ENCODE measurements around the gene VWA8.
"Not testable (repeated sequence)": the region's sequence is repeated elsewhere in the genome, so short reads cannot be mapped to it uniquely, and the experiment has no call there.

VWA8 gene

DNA sequence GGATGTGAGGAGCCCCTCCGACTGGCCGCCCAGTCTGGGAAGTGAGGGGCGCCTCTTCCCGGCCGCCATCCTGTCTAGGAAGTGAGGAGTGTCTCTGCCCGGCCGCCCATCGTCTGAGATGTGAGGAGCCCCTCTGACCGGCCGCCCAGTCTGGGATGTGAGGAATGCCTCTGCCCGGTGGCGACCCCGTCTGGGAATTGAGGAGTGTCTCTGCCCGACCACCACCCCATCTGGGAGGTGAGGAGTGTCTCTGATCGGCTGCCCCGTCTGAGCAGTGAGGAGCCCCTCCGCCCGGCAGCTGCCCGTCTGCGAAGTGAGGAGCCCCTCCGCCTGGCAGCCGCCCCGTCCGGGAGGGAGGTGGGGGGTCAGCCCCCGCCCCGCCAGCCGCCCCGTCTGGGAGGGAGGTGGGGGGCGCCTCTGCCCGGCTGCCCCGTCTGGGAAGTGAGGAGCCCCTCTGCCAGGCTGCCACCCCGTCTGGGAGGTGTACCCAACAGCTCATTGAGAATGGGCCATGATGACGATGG is 389.0 kb downstream of the VWA8 start:
- not testable (repeated sequence) for DNase-seq

DNA sequence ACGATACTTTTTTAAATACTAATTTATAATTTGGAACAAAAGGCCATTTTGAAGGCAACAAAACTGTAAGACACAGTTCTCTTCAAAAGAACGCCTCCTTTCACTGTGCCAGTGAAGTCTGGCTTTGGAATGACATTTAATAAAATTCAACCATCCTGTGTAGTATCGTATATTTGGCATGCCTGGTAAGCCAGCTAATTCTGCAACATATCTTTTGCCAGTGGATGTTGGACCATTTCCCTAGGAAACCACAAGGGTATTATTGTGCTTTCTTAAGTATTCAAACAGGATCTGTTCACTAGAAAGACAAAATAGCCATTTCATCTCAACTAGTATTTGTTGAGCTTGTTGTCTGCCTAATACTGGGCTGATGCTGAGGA is 391.9 kb downstream of the VWA8 start:
- no peak for DNase-seq

DNA sequence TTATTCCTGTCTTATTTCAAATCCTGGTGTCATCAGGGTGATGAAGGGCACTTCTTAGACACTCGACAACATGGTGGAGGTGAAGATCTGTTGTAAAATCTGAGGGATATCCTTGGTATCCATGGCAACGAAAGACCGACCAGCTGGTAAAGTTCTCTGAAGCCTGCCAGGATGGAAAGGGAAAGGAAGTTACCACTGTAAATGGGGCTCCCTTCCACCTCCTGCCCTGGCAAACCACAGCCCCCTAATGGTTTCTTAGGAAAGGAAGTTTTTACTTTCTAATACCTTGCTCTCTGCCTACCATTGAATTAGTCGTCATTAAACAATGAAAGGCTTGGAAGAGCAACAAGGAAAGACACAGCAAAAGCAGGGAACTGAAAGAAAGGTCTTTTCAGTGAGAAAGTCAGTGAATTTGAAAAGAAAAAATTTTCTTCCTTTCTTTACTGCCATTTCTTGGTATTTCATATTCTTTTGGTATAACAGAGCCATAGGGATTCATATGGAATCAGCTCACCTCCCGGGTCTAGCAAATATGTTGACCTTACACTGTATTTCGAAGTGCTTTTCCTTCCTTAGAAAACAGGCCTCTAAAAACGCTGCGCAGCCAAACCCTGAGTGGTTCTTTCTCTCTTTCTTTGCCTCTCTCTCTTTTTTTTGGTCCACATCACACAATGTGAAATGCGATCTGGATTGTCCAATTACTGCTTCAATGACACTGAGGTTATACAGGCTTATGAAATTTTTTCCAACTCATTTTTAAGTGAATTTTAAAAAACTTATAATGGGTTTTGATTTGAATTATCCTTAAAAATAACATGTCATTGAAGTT is 392.6 kb downstream of the VWA8 start:
- no peak for DNase-seq

DNA sequence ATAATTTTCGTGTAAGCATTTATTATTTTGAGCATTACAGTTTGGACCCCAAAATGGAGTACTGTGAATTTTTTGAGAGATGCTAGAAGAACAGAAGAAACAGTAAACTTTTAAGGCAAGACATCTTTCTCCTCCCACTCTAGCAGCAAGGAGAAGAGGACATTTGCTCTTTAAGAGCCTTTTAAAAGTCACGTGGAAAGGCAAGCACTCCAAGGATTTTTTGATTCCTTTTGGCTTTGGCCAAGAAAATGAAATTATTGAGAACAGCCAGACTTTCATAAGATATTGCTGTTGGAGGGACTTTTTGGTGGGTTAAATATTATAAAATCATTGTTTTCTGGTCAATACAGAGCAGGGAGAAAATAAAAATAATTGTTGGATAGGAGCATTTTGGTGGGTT is 393.5 kb downstream of the VWA8 start:
- DNase-seq: no peak

DNA sequence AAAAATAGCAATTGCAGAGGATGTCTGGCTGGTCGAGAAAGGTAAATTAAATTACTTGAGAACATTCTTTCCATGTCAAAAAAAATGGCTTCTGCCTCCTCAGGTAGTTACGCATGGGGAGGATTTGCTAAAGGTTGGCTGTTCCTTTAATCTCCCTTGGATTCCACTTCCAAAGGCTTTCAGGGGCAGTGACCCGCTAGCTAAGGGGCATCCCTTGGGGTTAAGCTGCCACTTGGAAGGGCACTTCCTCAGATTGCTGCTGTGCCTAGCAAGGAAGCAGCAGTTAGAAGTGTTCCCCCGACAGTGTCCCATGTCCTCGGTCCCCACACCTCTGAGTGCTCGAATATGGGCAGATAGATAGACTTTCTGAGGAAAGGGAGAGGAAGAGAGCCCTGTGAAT is 395.1 kb downstream of the VWA8 start:
- DNase-seq: no peak

DNA sequence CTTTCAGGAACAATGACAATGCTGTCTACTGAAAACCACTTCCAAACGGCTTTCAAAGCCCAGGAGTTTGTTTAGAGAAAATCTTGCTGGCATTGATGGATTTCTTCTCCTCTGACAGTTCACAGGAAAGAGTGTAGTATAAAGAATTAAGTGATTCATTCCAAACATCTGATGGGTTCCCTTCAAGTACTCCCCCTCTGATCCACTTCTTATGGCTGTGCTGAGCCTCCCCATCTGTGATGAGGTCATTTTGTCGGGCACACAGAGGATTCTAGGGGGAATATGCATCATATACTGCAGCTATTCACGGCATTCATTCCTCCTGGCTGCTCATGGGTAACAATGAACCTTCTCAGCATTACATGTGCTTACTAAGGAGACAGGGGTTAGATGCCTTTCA is 395.7 kb downstream of the VWA8 start:
- no peak for DNase-seq

DNA sequence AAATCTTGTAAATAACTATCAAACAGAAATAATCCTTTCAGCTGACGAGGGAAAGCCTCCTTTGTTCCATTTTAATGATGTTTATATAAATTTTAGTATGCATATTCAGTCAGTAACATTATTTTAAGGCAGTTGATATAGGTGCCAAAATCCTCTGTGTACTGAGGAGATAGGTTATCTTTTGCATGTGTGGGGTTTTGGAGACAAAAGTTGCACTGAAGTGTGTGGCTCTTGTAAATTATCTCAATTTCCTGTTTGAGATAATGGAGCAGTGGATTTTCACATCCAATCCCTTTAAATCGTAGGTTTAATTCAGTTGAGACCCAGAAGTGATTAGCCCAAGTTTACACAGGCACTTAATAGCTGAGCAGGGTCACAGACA is 396.9 kb downstream of the VWA8 start:
- DNase-seq: no peak

DNA sequence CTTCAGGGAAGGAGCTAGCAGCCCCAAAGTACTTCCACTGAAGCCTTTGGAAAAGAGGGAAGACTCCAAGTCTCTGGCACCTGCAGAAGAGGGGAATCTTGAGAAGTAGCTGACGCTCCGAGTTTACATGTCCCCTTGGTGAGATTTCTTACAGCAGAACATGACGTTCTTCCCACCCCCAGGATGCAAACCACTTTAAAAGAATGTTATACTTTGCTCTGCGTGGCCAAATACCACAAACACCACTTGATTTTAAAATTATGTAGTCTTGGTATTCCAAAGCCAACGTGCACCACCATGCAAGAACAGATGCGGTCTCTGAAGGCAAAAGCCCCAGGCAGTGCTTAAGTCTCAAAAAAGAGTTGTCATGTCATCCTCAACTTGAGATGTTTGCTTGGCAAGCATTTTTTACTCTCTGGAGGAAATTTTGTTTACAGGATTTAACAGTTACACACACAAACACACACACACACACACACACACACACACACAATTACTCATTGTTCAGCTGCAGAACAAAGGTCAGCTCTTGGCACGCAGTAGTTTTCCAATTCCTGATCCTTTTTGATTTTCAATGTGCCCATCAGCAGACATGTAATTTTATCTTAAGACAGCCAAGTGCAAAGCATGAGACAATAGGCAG is 397.4 kb downstream of the VWA8 start:
- no peak for DNase-seq

DNA sequence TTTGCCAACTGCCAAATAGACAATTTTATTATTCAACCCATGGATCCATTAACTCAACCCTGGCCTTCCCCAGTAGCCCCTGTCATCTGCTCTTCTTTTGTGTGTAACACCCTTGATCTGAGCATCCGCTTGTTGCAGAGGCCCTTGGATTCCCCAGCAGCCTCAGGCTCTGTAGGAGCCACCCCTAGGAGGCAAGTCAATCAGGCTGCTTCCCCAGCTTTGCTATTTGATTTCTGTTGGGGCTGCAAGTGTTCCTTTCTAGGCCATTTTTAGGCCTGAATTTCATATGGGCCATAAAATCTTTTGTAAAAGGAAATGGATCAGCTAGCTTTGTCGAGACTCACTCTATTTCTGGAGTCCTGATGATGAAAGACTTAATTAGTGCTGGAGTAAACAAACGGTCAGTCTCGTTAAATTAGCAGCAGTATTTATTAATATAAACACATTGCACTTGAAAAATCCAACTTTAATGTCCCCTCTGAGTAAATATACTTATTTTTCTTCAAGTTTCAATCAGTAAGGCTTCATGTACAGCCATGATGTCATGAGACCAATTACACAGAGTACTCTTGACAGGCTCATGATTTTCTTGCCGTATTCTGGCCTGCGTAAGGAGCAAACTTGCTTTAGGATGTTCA is 398.2 kb downstream of the VWA8 start:
- no peak for DNase-seq

DNA sequence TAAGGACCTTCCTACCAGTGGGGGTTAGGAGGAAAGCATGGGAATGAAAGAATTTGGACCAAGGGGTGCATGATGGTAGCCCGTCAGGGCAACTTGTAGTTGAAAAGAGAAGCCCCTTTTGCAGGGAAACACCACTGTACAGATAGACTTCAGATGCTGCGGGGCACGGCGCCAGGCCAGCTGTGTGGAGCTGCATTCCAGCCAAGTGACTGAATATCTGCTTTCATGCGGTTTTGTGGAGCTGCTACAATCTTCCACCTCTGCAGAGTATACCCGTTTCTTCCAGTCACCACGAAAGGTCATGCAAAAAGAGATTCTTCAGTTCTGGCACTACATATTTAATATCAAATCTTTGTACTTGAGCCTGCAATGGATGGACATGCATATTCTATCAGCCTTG is 398.8 kb downstream of the VWA8 start:
- no peak for DNase-seq

DNA sequence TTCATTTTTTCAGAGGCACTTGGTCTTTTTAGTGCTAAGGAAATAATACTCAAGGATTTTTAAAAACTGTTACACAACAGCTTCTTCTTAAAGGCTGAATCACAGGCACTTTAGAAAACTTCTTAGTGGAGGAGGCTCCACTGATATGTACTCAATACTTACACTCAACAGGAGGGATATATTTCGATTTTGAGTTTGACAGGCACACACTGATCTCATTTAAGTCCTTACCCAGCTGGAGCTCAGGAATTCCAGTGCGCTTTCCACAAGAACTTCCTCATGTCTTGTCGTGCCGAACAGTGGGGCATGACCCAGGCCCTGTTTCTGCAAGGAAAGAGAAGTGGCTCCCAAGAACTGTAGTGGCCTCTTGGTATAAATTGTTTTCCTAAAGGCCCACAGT is 399.7 kb downstream of the VWA8 start:
- DNase-seq: no peak

DNA sequence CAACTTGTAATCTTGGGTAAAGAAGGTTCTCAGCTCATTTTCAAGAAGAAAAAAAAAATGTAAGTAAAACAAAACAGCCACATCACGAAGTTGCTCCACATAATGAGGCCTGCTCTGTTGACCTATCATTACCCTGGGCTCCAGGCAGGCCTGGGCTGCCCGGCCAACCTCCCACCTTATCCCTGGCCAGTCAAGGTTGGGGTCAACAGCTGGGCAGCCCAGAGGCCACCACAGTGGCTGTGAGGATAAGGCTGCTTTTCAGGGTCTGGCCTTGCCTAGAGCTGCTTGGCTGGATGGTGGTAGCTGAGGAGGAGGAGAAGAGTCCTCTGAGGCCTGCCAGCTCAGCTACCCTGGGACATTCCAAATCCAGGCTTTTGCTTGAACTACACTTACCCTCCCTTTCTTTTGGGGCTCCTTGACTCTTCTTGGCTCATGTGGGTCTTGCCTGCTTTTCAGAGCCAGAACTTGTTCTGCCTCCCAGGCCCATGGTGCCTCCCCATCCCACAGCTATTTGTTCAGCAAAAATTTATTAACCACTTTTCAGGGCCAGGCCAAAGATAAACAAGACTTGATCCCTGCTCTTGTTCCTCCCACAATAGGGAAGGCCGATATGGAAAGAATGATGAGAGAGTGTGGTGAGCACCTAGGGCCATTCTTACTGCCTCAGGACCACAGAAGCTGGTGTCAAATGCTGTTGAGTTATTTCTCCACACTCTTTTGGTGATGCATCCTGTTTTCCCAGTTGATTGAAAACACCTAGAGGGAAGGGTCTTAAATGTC is 401.9 kb downstream of the VWA8 start:
- no peak for DNase-seq

DNA sequence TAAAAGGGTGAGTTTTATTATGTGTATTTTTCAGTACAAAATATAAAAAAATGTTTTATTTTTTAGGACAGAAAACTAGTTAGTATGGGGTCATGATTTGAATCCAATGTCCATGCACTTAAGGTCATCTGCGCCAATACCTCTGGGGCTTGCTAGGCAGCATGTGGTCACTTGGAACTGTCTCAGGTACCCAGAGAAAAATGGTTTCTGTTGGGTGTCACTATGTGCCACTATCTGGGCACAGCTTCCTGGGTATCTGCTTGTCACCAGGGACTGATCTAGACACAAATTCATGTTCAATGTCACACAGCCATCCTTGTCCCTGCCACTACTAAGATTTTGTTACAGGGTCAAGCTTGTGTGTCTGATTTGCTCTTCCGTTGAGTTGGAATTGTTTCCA is 403.2 kb downstream of the VWA8 start:
- DNase-seq: no peak

DNA sequence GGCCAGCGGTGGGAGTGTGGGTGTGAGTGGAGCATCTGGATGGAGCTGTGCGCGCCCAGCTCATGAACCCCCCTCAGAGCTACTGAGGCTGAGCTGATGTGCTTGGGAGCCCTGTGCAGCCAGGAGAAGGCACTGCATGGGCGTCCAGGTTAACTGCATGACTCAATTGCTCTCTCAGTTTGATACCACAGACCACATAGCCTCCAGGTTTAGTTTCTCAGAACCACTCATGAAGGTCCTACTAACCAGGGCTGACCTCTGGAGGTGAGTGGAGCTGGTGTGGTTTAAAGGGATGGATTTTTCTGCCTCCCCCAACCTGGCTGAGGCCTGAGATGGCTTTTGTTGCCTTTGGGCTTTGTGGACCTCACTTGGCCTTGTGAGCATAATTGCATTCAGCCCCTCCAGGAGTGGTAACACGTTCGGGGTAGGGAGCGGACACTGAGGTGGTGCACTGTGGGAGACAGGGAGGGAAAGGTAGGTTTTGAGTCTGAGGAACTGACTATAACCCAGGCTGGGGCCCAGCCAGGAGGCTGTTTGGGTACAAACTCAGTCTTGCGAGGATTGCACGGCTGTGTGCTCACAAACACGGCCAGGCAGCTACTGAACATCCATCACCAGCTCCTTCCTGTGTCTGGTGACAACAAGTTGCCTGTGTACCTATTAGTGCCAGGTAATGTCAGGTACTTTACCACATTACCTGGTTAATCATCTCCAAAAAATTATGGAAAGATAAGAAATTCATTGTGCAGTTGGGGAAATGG is 406.1 kb downstream of the VWA8 start:
- DNase-seq: no peak

DNA sequence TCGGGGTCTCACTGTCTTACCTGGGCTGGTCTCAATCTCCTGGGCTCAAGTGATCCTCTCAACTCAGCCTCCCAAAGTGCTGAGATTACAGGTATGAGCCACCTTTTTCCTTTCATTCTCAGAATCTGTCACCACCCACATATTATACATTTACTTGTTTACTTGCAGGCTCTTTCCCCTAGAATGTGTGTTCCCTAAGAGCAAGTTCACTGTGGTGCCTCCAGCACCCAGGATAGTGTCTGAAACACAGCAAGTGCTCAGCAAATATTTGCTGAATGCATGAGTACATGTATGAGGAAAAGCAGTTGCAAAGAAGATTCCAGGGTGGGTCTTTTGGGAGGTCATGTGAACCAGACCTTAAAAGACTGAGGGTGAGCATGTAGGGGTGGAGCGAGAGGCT is 406.7 kb downstream of the VWA8 start:
- no peak for DNase-seq

DNA sequence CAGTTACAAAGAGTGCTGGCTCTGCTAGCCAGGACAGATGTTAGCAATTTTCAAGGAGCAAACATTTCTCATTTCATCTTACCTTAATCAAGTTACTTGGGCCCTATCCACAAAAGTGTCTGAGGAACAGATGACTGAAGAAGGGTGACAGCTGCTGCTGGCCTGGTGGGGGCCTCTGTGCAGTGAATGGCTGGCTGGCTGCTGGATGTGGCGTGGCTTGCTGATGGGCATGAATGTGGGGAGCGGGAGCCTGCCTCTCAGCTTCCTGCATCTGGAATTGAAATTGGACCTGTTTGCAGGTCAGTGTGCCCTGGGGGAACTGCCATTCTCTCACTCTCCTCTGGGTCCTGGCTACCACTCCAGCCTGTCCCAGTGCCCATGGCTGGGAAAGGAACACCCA is 408.9 kb downstream of the VWA8 start:
- DNase-seq: no peak

DNA sequence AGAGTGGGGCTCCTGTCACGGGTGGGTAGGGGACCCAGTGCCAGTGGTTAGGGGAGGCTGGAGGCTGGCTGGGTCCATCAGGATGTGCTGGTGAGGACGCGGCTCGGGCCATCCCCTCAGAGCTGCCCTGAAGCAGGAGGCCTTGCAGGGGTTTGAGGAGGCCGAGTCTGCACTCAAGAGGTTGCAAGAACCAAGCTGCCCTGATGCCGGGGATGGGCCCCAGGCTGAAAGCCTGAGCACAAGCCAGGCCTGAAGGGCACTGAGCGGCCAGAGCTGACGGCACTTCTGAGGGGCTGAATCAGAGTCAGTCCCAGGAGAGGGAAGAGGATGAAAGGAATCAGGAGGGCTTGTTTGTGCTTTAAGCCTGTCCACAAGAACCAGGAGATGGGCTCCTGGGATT is 410.6 kb downstream of the VWA8 start:
- DNase-seq: no peak

DNA sequence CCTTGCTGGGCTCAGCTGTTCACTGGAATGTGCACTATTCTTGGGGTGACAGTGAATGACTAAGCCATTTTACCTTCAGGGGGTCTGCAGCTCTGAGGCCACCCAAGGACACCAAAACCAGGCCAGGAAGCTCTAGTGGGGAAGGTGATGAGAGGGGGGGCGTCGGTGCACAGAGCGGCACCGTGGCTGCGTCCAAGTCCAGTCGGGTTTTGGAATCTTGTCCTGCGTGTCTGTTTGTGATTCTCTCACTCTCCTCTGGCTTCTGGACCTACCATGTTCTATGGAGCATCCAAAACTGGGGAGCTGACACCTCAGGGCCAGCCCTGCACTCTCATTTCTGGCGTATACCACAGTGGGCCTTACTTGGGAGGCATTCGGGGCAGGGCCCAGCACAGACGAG is 411.4 kb downstream of the VWA8 start:
- no peak for DNase-seq

DNA sequence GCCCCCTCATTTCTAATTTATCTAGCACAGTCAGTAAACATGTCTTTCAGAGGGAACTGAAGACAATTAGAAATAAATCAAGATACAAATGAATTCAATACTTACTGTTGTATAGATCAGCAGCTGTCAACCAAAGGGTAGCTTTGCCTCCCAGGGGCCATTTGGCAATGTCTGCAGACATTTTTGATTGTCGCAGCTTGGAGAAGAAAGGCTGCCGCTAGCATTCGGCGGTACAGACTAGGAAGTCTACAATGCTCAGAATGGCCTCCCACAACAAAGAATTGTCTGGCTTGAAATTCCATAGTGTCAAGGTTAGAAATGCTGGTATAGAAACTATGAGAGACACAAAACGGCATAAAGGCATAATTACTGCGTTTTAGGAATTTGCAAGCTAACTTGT is 412.0 kb downstream of the VWA8 start:
- DNase-seq: no peak

DNA sequence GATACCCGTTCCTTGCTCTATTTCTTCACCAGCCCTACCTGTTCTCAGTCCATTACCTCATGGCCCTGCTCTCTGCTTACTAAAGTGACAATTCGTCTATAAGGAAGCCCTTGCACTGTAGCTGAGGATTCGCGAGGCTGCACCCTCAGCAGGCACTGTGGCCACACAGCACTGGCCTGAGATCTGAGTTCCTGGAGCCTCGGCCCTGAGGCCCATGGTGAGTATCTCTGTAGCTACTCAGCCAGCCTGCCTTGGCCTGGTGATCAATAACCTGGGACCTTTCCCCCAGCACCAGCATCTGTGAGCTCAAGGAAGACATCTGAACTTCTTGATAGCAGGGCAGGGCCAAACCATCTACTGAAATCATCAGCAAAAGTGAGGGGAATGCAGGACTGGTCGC is 412.9 kb downstream of the VWA8 start:
- no peak for DNase-seq

DNA sequence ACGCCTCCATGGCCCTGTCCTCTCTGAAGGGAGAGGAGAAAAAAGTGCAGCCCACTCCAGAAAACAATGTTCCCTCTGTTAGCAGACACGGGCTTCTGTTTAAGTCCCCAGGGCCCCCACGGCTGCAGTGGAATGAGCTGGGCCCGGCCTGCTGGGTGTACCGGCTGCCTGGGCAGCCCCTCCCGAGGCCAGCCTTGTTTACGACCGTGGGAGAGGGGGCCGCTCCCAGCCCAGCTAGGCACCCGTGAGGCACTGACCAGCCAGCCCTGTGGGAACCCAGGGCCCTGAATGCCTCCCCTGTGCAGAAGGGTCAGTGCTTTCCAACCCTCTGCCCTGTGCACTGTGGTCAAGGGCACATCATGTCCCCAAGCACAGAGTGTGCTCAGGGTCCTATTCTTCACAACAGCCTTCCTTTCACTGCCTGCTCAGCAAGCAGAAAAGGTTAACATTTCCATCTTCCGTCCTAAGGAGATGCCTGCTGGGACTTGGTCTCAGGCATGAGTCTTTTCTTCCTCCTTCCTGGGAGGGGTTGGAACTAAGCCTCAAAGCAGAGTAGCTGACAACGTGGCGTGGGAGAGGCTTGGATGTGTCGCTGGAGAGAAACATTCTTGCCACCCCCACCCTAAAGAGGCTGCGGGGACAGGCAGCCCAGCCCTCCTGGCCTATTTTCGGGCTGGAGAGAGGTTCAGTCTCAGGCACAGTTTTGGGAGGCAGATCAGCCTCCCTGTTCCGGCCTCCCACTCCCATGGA is 413.5 kb downstream of the VWA8 start:
- DNase-seq: no peak

All from NCI-H2171 (cell line).